Esophagus (tissue), 2 donors: ENCODE results near the gene AXIN2. TPM values are rescaled to one million over a fixed set of nuclear protein-coding genes. Genes with fewer than 3 reads are reported as not detected.
A peak's percentile ranks its signal among the peaks of the same experiment; 100 is the strongest.

Experiments used
- H3K27ac ChIP-seq, 2 donors: one replicate each; pipeline ENCODE4 v1.5.1; 2013; ENCODE audit warnings: low read depth in 2 of 2, mild to moderate bottlenecking in 2 of 2, inconsistent platforms in 1 of 2, low read length in 1 of 2, moderate library complexity in 1 of 2
- H3K27me3 ChIP-seq, 2 donors: one replicate each; pipeline ENCODE4 v1.6.1; 2013; ENCODE audit warnings: low read length in 2 of 2, control low read depth in 1 of 2, mild to moderate bottlenecking in 1 of 2; ENCODE audit not compliant: insufficient read depth in 2 of 2, control insufficient read depth in 1 of 2
- H3K36me3 ChIP-seq, 2 donors: one replicate each; pipeline ENCODE4 v1.6.1; 2013; ENCODE audit warnings: low read length in 1 of 2; ENCODE audit not compliant: control insufficient read depth in 2 of 2, insufficient read depth in 2 of 2
- H3K4me1 ChIP-seq, 2 donors: one replicate each; pipeline ENCODE4 v1.6.1; 2013; ENCODE audit warnings: low read length in 1 of 2; ENCODE audit not compliant: control insufficient read depth in 2 of 2, insufficient read depth in 2 of 2
- H3K4me3 ChIP-seq, 2 donors: one replicate each; pipeline ENCODE4 v1.5.1; 2013; ENCODE audit warnings: low read length in 2 of 2, mild to moderate bottlenecking in 2 of 2, low read depth in 1 of 2, moderate library complexity in 1 of 2
- H3K9me3 ChIP-seq, 2 donors: one replicate each; pipeline ENCODE4 v1.6.1; 2013; ENCODE audit warnings: mild to moderate bottlenecking in 2 of 2, low read depth in 1 of 2, low read length in 1 of 2, moderate library complexity in 1 of 2; ENCODE audit not compliant: control insufficient read depth in 2 of 2, insufficient read depth in 1 of 2
- WGBS, 2 donors: extraction: QIAGEN DNeasy Blood & Tissue Kit; methylation state at CpG; one replicate each; pipeline ENCODE4 v1.1.7; 2013; 5-methylcytosine and 5-hydroxymethylcytosine counted together
- polyA plus RNA-seq, 2 donors: library from polyadenylated mRNA; stranded (reverse); fragments of 200-250 nt; gene quantifications; one replicate each; pipeline ENCODE4 v1.2.3, GENCODE V29; 2013
- donor health status: healthy with polysubstance abuse.
- donor health status: Bipolar disorder and iron deficiency.

The AXIN2 gene
- 1 to 10 TPM; 1.8 to 2.7 TPM for polyA plus RNA-seq

DNA sequence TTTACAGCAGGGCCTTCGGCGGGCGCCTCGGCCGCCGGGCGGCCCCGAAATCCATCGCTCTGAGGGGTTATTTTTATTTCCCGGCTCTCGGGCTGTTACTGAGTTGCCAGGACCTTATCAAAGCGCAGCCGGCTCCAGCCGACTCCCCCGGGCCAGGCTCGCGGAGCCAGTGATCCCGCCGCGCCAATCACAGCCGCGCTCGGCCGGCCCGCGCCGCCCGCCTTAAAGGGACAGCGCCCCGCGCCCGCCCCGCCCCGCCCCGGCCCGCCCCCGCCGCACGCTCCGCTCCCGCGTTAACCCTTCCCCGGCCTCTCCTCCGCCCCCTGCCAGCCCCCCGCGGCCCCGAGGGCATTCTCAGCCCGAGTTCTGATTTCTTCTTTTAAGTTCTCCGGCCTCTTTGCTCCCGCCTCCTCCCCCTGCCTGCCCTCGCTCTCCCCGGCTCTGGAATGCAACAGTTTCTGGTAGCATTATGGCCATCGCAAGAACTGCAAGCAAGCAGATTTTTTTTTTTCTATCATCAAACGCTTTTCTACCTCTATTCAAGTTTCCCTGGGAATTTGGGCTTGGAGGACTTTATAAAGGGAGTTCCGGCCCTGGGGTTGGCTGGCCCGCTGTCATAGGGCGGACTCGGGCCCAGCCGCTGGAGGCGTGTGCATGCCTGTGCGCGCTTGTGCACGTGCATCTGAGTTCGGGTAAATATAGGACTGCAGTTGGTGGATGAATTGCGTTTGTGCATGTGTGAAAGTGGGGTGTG, at the start of gene AXIN2:
Gene AXIN2 (minus strand): TSS at position 197 of the 754 bp plus-strand sequence. CDS start 3,028 bp downstream, outside the sequence.
- Histone ChIP-seq H3K36me3 (no peaks in the 10 kb centered on the region), H3K4me1 (peaks cover 2 to 3% of the 10 kb centered on the region in 2 donors), H3K27me3 (no peaks in the 10 kb centered on the region), H3K27ac (peak within 1 kb of the TSS; percentile 77 to 96), H3K4me3 (peak within 1 kb of the TSS; percentile 63 to 81), H3K9me3 (no peaks in the 10 kb centered on the region)
- WGBS, 2 donors = 1% methylated on average over 53 to 65 of the region's 65 CpGs

- 83 to 89% methylated on average over 2 of the region's 2 CpGs for WGBS, 2 donors
- no peaks in the 10 kb centered on the region for H3K9me3 ChIP-seq
Observed at GRCh38 chr17:65609749-65610148, 48.3 kb upstream of the AXIN2 start.

GRCh38 chr17:65609286-65609685, 47.8 kb upstream of the AXIN2 start:
- WGBS, 2 donors = 87 to 89% methylated on average over 2 of the region's 2 CpGs
- no peaks in the 10 kb centered on the region for H3K4me1 ChIP-seq
- H3K27me3 ChIP-seq = no peaks in the 10 kb centered on the region
- no peaks in the 10 kb centered on the region for H3K9me3 ChIP-seq
- no peak overlapping the region for H3K4me3 ChIP-seq
- no peak overlapping the region for H3K27ac ChIP-seq
- H3K36me3 ChIP-seq = no peaks in the 10 kb centered on the region

More at GRCh38 chr17:65609749-65610148, 48.3 kb upstream of the AXIN2 start:
- no peaks in the 10 kb centered on the region for H3K27me3 ChIP-seq
- H3K36me3 ChIP-seq = no peaks in the 10 kb centered on the region
- H3K4me3 ChIP-seq = no peak overlapping the region
- H3K4me1 ChIP-seq = no peaks in the 10 kb centered on the region
- H3K27ac ChIP-seq = no peak overlapping the region

DNA sequence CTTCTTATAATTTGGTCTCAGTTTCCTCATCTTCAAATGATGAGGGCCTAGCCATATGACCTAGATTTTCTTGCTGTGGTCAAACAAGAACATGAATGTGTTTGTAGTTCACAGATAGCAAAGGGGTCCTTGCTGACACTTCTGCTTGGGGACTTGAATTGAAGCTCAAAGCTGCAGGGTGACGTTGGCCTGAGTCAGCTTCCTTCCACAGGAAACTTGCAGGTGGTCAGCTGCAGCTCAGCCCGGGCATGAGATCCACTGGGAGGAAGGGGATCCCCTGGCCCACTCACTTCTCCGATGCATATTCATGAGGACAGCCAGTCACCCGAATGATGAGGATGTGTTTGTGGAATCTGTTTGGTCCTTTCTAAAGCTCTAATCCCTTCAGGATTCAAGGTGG, 42.6 kb upstream of the AXIN2 start:
- Histone ChIP-seq H3K4me3 (no peak overlapping the region), H3K27me3 (no peaks in the 10 kb centered on the region), H3K36me3 (no peaks in the 10 kb centered on the region), H3K27ac (no peak overlapping the region), H3K9me3 (no peaks in the 10 kb centered on the region), H3K4me1 (no peaks in the 10 kb centered on the region)
- WGBS, 2 donors = 59 to 67% methylated on average over 4 of the region's 4 CpGs

DNA sequence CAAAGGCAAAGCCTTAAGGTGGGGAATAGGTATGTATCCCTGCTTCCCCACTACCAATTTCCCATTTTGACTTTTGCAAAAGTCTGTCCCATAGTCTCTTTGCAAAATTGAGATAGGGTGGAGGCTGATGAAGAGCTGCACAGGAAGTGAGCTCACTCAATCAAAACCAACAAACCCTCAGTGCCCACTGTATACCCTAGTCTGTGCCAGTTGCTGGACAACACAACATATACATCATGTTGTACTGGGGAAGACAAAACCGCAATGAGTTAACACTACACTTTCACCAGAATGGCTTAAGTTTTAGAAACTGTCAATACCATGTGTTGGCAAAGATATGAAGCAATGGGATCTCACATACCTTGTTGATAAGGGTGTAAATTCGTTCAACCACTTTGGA, 40.4 kb upstream of the AXIN2 start:
- H3K27me3 ChIP-seq = no peaks in the 10 kb centered on the region

GRCh38 chr17:65601145-65601544, 39.7 kb upstream of the AXIN2 start:
- H3K4me3 ChIP-seq = no peak overlapping the region
- WGBS, 2 donors = 71 to 76% methylated on average over 1 of the region's 1 CpG
- H3K27me3 ChIP-seq = no peaks in the 10 kb centered on the region
- H3K4me1 ChIP-seq = no peaks in the 10 kb centered on the region
- H3K9me3 ChIP-seq = no peaks in the 10 kb centered on the region
- no peaks in the 10 kb centered on the region for H3K36me3 ChIP-seq
- H3K27ac ChIP-seq = no peak overlapping the region

More for the DNA sequence above, 40.4 kb upstream of the AXIN2 start:
- Histone ChIP-seq H3K36me3 (no peaks in the 10 kb centered on the region), H3K9me3 (no peaks in the 10 kb centered on the region), H3K4me1 (no peaks in the 10 kb centered on the region), H3K4me3 (no peak overlapping the region), H3K27ac (no peak overlapping the region)
- WGBS, 2 donors = 84 to 90% methylated on average over 2 of the region's 2 CpGs

GRCh38 chr17:65600518-65600917, 39.1 kb upstream of the AXIN2 start:
- no peak overlapping the region for H3K4me3 ChIP-seq
- H3K36me3 ChIP-seq = no peaks in the 10 kb centered on the region
- no peak overlapping the region for H3K27ac ChIP-seq
- H3K9me3 ChIP-seq = no peaks in the 10 kb centered on the region
- H3K27me3 ChIP-seq = no peaks in the 10 kb centered on the region
- whole genome bisulfite sequencing, 2 donors = 39 to 46% methylated on average over 1 of the region's 1 CpG
- H3K4me1 ChIP-seq = no peaks in the 10 kb centered on the region

GRCh38 chr17:65599650-65600049, 38.2 kb upstream of the AXIN2 start:
- H3K4me1 ChIP-seq = no peaks in the 10 kb centered on the region
- no peaks in the 10 kb centered on the region for H3K9me3 ChIP-seq
- no peak overlapping the region for H3K4me3 ChIP-seq
- no peak overlapping the region for H3K27ac ChIP-seq
- WGBS, 2 donors = 78 to 82% methylated on average over 5 of the region's 5 CpGs
- no peaks in the 10 kb centered on the region for H3K27me3 ChIP-seq
- H3K36me3 ChIP-seq = no peaks in the 10 kb centered on the region

- no peaks in the 10 kb centered on the region for H3K27me3 ChIP-seq
- no peak overlapping the region for H3K4me3 ChIP-seq
- no peaks in the 10 kb centered on the region for H3K9me3 ChIP-seq
- H3K4me1 ChIP-seq = no peaks in the 10 kb centered on the region
- H3K27ac ChIP-seq = no peak overlapping the region
- WGBS, 2 donors = 98 to 100% methylated on average over 1 of the region's 1 CpG
- H3K36me3 ChIP-seq = no peaks in the 10 kb centered on the region
Observed at GRCh38 chr17:65598746-65599145, 37.3 kb upstream of the AXIN2 start.

DNA sequence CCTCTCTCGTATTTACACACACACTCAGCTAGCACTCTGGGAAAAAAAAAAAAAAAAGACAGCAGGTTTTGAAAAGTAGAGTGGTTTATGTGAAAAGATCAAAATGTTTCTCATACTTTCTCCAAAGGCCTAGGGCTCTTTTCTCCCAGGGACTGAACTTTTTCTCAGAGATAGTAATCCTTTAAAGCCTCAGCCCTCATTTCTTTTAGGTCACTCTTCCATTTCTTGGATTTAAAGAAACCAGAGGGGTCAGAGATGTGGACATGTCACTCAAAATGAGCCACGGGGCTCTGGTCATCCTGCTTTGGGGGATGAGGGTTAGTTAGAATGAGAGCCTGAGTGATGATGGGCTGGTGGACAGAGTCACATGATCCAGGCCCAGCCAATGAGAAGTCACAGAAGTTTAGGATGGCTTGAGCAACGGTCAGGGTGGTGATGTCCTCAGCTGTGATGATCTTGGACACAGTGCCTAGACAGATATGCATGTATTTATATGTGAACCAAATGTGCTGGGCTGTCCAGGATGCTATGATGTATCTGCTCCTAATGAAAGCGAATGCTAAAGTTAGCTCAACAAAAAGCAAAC, 33.7 kb upstream of the AXIN2 start:
- Histone ChIP-seq H3K9me3 (no peaks in the 10 kb centered on the region), H3K4me3 (no peak overlapping the region), H3K27ac (no peak overlapping the region), H3K36me3 (no peaks in the 10 kb centered on the region), H3K4me1 (no peaks in the 10 kb centered on the region), H3K27me3 (no peaks in the 10 kb centered on the region)
- WGBS, 2 donors = 63 to 71% methylated on average over 4 of the region's 4 CpGs
